GM19455 (cell line): ENCODE results near the gene CBX6.
"Not testable (repeated sequence)": the region's sequence is repeated elsewhere in the genome, so short reads cannot be mapped to it uniquely, and the experiment has no call there.

ENCODE experiments used
- ATAC-seq: cut with Tn5 transposase; IDR thresholded peaks from one replicate; pipeline ENCODE4 v1.9.1; 2021; ENCODE audit not compliant: unreplicated experiment

CBX6 gene

DNA sequence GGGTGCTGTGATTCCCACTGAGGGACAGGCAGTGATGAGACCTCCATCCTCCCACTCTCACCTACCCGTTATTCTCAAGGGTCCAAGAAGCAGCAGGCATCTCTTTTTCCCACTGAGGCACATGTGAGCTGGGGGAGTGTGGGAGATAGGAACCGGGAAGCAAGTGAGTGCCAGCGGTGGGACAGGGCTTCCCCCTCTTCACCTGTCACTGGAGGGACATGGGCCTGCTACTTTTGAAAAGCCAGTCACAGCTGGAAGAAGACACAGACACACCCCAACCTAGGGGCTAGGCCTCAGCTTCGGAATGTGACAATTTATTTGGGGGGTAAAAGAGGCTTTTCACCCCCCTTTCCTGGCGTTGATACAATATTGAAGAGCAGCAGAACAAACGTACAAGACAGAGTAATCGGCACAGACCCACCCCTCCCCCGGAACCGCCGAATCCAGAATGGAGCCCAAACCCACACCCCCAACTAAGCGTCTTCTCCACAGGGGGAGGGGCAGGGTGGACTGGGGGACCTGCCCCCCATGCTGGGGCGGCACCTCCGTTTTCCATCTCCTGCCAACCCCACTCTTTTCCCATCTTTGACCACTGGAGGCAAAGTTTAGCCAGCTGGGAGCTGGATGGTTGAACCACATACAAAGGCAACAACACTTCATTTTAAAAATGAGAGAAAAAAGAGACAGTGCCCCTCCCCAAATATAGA lies 10.7 kb downstream of the CBX6 start:
- no peak for ATAC-seq

DNA sequence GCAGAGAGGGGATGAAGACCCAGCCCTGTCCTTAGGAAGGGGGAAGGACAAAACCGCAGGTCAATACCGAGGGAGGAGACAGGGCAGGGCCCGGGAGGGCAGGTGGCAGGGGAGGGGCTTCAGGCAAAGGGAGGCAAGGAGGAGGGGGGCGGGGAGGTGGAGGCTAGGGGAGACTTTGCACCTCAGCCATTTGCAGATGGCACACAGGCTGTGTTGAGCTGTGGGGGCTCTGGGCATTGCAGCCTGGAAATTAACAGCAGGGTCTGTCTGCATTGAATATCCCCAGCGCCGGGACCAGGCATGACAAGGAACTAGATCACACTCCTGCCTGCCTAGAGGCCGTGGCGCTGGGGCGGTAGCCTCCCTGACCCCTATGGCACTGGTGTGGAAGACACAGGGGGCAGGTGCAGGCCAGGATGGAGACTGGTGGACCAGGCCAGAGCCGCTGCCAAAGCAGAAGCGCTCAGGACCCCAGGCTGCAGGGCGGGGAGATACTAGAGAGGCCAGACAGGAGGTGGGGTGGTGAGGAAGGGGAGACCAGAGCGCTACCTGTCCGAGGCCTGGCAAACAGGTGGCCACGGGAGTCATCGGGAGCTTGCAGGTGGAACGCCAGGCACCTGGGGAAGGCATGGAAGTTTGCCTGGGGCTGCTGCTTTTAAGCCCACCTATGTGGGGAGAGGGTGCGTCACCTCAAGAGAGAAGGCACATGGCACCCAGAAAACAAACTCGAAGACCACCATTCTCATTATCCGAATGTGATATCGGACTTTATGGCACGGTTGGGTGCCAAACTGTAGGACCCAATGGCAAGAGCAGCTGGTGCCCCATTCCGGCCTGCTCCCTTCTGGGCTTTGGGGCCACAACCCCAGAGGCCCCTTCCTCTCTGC lies 11.5 kb downstream of the CBX6 start:
- ATAC-seq, result no peak

DNA sequence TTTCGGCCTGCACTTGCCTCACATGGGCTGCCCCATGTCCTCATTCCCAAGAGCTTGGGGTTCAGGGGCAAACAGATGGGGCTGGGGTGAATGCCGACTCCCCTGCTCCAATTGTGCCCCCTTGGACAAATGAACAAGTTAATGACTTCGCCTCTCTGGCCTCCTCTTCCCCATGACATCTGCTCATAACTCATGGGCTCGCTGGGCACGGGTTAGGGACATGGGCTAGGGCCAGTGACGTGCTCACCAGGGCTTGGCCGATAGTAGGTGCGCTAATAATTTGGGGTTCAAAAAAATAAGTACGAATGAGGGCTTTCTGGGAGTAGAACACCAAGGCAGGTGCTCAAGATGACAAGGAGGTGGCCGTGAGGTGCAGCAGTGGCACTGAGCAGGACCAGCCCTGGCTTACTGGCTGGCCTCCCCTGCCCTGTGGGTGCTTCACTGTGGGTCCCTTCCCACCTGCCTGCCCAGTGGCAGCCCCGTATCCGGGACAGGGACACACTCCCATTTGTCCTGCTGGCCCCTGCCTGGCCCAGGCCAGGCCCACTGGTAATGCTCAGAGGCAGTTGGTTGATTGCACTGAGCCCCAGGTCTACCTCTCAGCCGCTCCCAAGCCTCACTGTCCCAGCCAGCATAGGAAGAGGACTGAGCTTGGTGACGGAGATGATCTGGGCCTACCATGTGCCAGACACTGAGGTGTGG lies 12.3 kb downstream of the CBX6 start:
- no peak for ATAC-seq

DNA sequence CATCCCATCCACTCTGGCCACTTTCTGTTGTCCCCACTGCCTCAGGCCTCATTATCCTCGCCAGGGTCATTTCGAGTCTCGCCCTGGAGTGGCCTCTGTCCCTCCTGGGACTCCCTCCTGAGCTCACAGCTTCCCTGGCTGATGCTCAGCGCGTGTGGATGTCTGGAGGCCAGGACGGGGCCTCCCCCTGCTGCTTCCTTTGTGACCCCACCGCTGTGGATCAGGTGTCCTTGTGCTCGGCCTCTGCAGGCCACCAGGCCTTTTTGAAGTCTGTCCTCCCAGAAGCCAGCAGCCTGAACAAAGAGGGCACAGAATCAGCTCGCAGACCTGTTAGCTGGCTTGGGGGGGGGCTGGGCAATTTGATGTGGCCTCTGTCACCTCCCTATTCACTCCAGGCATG lies 13.5 kb downstream of the CBX6 start:
- ATAC-seq, result no peak

DNA sequence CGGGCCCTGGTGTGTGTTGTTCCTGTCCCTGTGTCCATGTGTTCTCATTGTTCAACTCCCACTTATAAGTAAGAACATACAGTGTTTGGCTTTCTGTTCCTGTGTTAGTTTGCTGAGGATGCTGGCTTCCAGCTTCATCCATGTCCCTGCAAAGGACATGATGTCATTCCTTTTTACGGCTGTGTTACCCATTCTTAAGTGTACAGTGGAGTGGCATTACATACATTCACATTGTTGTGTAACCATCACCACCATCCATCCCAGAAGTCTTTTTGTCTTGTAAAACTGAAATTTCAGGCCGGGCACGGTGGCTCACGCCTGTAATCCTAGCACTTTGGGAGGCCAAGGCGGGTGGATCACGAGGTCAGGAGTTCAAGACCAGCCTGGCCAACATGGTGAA lies 17.5 kb downstream of the CBX6 start:
- not testable (repeated sequence) for ATAC-seq

DNA sequence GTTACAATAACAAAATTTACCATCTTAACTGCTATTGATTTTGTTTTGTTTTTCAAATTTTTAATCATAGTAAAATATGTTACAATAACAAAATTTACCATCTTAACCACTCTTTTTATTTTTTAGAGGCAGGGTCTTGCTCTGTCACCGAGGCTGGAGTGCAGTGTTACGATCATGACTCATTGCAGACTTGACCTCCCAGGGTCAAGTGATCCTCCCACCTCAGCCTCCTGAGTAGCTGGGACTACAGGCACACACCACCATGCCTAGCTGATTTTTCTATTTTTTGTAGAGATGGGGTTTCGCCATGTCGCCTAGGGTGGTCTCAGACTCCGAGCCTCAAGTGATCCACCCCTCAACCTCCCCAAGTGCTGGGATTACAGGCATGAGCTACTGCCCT lies 18.1 kb downstream of the CBX6 start:
- ATAC-seq, result not testable (repeated sequence)

DNA sequence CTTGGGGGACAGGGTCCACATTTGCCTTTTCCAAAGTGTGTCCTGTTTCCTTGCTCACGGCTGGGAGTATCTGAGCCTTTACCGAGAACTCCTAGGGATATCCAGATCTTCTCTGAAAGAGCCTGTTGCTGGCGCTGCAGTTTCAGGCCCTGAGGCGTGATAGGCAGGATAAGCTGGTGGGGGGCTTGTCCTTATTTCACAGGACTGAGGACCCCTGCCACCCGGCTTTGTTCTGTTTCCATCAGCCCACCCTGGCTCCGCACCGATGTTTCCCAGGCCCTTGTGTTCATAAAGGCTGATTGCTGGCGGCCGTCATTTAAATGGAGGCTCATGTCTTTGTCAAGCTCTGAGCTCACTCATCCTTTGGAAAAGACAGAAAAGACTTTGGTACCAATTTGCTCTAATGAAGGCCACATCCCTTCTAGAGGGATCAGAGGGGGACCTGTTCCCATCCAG lies 18.8 kb downstream of the CBX6 start:
- no peak for ATAC-seq

DNA sequence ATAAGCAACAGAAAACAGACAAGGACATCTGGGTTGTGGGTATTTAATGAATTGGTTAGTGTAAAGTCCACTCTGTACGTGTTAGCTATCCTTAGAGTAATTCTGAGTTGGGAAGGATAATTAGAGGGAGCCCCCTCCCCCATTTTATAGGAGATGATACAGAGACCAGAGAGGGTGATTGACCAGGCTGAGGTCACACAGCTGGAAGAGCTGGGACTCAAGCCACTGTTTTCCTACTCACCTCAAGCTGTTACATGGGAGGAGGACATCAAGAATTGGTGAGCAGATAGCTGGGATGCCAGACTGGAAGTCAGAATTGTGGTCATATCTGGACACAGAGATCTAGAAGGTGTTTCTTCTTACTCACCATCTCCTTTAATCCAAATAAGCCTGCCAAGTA lies 19.5 kb downstream of the CBX6 start:
- no peak for ATAC-seq

DNA sequence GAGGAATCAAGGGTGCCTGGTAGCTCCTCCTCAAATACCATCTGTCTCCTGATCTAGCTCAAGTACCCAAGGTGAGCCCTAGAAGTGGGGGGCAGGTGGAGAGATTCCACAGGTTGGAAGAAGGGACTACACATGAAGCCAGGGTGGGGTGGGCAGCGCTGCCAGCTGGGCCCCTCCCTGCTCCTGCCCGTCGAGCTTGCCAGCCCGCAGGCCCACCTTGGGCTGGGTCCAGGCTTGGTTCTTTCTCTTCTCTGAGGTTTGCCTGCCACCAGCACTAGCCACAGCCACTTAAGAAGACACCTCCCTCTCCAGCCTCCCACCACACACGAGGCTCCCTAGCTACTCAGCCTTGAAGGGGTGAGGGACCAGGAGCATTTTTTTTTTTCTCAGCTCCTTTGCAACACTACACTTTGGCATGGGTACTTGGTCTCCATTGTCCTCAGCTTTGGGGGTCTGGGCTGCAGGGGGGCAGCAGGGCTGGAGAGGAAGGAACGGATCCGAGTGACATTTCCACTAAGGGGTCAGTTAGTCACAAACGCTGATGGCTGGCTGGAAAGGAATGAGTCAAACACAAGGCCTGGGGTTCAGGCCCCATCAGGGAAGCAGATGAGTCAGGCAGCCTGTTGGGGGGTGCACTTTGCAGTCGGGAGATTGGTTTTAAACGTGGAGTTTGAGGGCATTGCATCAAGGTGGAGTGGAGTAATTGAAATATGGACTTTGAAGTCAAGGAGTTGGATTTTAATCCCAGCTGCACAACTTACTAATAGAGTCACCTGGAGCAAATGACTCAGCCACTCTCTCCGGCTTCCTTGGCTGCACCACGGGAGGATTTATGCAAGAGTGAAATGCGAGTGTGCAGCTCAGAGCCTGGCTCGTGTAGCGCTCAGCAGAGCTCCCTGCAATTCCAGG lies 20.8 kb downstream of the CBX6 start:
- ATAC-seq, result no peak

DNA sequence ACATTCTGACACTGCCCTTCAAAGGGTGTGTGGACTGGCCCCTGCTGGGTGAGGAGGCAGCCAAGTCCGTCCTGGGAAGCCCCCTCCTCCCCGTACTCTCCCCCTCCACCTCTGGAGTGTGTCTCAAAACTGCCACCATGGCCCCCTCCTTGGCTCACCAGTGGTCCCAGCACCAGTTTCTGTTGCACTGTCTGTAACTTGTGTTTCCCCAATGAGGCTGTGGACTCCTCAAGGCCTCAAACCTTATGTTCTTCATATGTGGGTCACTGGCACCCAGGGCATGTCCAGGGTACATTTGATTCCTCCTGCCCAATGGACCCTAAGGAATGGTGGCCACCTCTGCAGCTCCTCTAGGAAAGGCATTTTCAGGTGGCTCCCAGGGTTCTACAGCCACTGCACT lies 21.6 kb downstream of the CBX6 start:
- no peak for ATAC-seq

DNA sequence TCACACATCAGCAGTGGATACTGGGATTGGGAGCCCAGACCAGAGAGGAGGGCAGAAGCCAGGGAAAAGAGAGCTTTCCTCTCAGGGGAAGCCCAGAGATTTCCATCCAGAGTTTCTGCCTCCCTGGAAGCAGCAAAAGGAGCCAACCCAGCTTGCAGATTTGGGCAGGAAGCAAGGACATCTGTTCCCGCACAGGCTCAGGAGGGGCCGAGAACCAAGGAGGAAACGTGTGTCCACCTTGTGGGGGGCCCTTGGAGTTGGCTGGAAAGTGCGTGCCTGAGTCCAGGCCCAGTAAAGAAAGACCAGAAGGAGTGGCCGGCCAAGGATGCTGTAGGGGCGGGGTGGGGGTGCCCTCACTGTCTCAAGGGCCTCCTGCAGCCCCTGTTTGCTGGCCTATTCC lies 22.2 kb downstream of the CBX6 start:
- no peak for ATAC-seq

DNA sequence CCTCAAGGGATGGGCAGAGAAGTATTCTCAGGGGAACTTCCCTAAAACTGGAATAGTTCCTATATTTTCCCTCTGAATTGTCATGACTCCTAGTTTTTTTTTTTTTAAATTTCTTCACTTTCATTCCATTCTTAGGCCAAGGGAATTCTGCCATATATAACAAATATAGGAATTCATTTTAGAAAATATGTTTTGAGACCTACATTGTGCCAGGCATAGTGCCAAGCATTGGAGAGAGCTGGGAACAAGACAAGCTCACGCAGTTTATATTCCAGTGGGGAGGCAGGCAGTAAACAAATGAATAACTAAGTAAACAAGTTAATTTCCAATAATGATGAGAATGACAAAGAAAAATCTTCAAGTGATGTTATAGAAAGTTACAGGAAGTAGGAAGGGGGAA lies 25.6 kb downstream of the CBX6 start:
- no peak for ATAC-seq

DNA sequence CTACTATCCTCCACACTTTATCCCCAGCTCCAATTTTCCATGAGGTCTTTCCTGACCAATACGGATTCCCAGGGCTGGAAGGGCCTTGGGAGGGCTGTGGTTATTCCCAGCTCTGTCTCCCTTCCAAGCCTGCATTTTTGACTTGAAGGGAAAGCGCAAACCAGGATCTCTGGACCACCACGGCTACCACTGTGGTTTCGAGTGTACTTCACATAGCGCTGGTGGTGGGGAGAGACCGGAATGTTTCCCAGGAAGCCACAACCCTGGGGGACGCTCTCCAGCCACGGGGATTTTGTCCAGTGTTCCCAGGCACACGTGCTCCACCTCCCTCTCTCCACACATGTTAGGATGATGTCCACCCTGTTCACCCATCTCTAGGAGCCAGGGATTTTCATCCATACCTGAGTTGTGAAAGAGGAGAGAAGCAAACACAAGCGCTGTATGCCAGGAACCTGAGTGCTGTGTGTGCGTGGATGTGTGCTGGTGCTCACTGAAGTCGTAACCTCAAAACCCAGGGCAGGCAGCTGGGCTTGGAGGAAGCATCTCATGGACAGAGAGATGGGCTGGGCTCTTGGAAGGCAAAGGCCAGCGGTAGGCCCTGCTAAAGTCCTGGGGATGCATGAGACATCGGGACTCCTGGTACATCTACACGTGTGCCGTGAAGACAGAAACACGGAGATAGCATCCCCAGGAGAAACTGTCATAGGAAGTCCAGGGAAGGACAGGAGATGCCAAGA lies 26.8 kb downstream of the CBX6 start:
- ATAC-seq, result no peak

DNA sequence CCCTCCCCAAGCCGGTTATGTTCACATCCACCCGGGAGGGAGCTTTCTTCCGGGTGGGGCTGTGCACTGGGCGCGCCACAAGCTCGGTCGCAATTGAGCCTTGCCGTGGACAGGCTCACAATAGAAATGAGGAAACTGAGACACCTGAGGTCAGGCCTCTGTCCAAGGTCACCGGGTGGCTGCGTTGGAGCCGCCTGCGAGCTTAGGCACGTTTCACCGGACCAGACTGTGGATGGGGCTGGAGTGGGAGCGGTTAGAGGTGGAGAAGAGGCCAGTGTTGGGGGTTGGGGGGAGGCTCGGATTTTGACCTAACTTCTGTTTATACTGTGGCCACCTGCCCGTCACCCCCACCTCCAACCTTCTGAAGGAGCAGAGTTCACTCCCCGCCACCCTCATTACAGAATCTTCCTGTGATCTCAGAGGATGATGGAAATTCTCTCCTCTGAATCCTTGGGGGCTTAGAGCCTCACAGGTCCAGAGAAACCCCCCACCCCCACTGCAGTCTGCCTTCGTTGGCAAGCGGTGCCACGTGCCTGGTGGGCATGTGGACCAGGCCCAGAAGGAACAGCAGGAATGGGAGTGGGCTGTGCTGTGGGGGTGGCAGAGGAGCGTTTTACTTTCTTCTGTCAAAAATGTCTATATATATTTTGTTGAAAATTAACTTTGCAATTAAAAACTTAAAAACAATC lies 27.6 kb downstream of the CBX6 start:
- ATAC-seq, result no peak

DNA sequence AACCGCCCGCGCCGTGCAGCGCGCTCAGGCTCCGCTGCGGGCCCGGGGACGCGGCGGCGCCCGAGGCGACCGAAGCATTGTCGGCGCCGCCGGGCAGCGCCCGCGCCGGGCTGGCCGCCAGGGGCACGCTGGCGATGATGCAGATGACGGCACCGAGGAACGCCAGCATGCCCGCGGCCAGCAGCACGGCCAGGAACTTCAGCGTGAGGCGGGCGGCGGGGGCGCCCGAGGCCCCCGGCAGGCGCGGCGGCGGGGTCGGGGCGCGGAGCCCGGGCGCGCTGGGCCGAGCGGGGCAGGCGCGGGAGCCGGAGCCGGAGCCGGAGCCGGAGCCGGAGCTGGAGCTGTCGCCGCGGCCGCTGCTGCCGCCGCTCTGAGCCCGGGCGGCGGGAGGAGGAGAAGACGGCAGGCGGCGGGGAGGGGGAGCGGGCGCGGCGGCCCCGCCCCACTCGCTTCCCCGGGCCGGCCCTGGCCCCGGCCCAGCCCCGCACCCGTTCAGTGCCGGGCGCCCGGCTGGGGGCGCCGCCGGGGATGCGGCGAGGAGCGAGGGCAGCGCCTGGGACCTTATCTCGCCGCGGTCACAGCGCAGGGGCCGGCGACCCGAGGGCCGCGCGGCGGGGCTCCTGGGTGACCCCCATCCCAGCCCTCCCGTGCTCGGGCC lies 28.2 kb downstream of the CBX6 start, which contains the start of gene NPTXR:
Gene NPTXR (minus strand): TSS at position 372 of the 658 bp plus-strand sequence.
- ATAC-seq, result no peak

DNA sequence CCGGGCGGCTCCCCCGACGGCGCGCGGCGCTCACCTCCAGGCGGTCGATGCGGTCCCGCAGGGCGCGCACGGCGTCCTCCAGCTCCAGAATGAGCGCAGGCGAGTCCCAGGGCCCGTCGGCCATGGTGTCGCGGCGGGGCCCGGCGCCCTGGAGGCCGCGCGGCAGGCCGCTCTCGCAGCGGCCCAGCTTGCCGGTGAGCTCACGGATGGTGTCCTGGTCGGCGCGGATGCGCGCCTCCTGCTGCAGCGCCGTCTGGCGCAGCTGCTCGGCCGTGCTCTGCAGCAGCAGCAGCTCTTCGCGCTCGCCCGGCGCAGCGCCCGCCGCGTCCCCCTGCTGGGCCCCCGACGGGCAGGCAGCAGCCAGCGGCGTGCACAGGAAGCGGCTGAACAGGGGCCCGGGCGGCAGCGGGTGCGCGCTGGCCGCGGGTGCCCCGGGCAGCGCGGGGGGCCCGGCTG lies 28.8 kb downstream of the CBX6 start:
- no peak for ATAC-seq

DNA sequence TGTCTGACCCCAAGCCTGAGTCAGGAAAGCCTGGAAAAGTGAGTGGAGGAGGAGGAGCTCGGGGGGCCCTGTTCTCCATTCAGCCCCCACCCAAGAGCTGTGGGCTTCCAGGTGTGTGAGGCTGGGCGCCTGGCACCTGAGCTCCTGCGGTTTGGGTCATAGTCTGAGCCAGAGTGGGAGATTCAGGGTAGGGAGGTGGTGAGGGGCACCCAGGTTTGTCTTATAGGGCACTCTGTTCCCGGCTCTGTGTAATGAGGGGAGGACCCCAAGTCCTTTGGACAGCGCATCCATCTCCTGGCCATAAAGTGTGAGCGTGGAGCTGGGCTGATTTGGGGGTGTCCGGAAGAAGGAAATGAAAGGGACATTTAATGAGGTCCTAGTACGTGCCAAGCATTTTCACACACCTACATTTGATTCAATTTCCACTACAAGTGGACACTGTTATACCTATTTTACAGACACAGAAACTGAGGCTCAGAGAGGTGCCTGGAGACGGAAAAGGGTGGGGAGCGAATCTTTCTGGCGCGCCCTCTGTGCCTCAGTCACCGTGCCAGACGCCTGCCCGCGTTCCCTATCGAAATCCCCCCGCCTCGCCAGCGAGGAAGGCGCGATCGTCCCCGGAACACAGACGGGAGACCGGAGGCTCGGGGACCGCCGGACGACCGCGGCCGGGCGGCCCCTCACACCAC lies 29.4 kb downstream of the CBX6 start:
- ATAC-seq, result no peak

DNA sequence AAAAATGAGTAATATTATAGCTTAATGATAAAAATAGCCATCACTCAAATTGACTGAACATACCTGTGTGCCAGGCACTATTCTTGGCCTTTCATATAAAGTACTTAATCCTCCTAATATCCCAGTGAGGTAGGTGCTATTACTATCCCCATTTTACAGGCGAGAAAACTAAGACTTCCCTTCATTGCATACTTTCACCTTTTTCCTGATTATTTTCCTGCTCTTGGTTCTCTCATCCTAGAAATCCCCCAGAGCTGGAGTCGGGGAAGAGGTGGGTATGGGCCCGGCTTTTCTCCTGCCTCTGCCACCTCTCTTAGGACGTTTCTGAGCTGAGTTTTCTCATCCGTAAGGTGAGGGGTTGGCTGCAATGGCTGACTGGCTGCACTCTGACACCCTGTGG lies 30.4 kb downstream of the CBX6 start:
- ATAC-seq, result no peak
